Measurements from ENCODE around the gene TAS2R1.

DNA sequence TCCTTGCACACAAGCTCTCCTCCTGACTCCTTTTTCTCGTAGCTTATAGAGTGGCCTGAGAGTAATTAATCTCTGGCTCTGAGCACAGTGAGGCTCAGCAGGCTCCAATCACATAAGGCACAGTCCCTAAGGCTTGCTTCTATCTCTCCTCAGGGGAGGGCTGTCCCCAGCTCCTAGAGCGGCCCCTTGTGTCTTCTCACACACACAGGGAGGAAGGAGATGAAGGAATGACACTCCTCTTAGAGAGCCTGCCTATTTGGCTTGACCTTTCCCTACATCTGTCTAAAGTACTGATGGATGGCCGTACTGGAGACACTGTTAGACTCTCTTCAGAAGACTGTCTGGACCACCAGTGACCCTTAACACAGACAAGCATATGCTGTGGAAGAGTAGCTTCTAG is 12.9 kb downstream of the TAS2R1 start:
- TF ChIP-seq MYC (IDR thresholded peaks at IDR 0.05; ENCODE audit: borderline replicate concordance, low read length) (no peak), POLR2A (IDR thresholded peaks at IDR 0.05; ENCODE audit: low read length) (no peak), EP300 (IDR thresholded peaks at IDR 0.05) (no peak), KDM5A (IDR thresholded peaks at IDR 0.05) (no peak), SMC3 (IDR thresholded peaks at IDR 0.05) (no peak), HEYL (CRISPR knock-in tag; IDR thresholded peaks at IDR 0.05) (no peak), CBX2 (IDR thresholded peaks at IDR 0.05; ENCODE audit: borderline replicate concordance, low read depth) (no peak)
- TF ChIP-seq, protein P1, sequence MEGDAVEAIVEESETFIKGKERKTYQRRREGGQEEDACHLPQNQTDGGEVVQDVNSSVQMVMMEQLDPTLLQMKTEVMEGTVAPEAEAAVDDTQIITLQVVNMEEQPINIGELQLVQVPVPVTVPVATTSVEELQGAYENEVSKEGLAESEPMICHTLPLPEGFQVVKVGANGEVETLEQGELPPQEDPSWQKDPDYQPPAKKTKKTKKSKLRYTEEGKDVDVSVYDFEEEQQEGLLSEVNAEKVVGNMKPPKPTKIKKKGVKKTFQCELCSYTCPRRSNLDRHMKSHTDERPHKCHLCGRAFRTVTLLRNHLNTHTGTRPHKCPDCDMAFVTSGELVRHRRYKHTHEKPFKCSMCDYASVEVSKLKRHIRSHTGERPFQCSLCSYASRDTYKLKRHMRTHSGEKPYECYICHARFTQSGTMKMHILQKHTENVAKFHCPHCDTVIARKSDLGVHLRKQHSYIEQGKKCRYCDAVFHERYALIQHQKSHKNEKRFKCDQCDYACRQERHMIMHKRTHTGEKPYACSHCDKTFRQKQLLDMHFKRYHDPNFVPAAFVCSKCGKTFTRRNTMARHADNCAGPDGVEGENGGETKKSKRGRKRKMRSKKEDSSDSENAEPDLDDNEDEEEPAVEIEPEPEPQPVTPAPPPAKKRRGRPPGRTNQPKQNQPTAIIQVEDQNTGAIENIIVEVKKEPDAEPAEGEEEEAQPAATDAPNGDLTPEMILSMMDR (IDR thresholded peaks at IDR 0.05), result no peak
- TF ChIP-seq, protein P2, sequence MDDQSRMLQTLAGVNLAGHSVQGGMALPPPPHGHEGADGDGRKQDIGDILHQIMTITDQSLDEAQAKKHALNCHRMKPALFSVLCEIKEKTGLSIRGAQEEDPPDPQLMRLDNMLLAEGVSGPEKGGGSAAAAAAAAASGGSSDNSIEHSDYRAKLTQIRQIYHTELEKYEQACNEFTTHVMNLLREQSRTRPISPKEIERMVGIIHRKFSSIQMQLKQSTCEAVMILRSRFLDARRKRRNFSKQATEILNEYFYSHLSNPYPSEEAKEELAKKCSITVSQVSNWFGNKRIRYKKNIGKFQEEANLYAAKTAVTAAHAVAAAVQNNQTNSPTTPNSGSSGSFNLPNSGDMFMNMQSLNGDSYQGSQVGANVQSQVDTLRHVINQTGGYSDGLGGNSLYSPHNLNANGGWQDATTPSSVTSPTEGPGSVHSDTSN (IDR thresholded peaks at IDR 0.05), result no peak
- TF ChIP-seq, protein P3, sequence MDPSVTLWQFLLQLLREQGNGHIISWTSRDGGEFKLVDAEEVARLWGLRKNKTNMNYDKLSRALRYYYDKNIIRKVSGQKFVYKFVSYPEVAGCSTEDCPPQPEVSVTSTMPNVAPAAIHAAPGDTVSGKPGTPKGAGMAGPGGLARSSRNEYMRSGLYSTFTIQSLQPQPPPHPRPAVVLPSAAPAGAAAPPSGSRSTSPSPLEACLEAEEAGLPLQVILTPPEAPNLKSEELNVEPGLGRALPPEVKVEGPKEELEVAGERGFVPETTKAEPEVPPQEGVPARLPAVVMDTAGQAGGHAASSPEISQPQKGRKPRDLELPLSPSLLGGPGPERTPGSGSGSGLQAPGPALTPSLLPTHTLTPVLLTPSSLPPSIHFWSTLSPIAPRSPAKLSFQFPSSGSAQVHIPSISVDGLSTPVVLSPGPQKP (IDR thresholded peaks at IDR 0.05; ENCODE audit: low read depth, low read length), result no peak
